ENCODE data around the gene MTA1. TPM values are rescaled to one million over a fixed set of nuclear protein-coding genes. Genes with fewer than 3 reads are reported as not detected.

MTA1 gene
- total and polyA plus RNA-seq, 2 donors (not counting 1 experiment from before 2014, with no cell fraction given), result 137 to 147 TPM

DNA sequence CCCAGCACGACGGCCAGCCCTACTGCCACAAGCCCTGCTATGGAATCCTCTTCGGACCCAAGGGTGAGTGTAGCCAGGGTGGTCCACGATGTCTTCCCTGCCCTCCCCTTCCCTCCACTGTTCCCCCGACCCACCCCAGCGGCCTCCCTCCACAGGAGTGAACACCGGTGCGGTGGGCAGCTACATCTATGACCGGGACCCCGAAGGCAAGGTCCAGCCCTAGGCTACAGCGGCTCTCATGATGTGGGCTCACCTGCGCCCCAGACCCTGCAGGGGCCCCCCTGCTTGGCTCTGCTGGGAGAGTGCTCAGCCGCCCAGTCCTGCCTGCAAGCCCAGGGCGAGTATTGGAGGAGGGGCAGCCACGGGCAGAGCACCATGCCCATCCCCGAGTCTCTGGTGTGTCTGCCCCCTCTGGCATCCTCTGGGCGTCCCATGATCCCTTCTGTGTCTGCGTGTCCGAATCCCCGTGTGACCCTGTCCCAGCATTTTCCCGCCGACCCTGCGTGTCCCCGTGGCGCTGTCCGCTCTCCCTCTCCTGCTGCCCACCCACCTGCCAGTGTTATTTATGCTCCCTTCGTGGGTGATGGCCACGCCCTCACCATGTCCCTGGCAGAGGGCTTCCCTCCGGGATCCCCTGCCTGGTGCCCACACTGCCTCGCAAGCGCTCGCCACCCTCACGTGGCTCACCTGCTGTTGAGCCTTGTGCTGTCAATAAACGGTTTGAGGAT is 60.0 kb downstream of the MTA1 start:
- ChIA-PET POLR2A (no interaction called here), CTCF (interaction anchor here (1.2 to 7.3 kb wide), 5 partner anchors 11 to 109 kb away, joined by 4 to 121 read pairs (median 13); partner anchors contain the start of gene TEDC1)
- no peak overlapping the region for H2AFZ ChIP-seq (ENCODE audit: insufficient read depth, low read depth, low read length, poor library complexity, severe bottlenecking)
- H3K4me2 ChIP-seq (replicated peaks; ENCODE audit: low read depth, low read length, poor library complexity, severe bottlenecking), result peak overlapping the region; percentile 100
- peak; percentile 65 for DNase-seq
- no peak overlapping the region for H3K4me3 ChIP-seq (ENCODE audit: control extremely low read depth in 1 of 5, extremely low read depth in 1 of 5, insufficient read depth in 1 of 5, low read depth in 2 of 5, low read length in 4 of 5)
- H3K9me3 ChIP-seq (ENCODE audit: control extremely low read depth in 1 of 3, control insufficient read depth in 2 of 3, insufficient read depth in 1 of 3, low read length in 2 of 3), result peaks cover 0 to 32% (median 0%) of the 10 kb centered on the region in 3 donors
- no peak overlapping the region for H3K9ac ChIP-seq (ENCODE audit: low read length)
- intact Hi-C loops (cut with micrococcal nuclease), result loop anchor here (10.0 kb wide), 1 partner anchor 415 kb away; the partner anchor contains the start of gene GPR132
- WGBS (ENCODE audit: insufficient coverage), result 47% methylated on average over 34 of the region's 34 CpGs
- no peaks in the 10 kb centered on the region for H3K9me3 Mint-ChIP-seq (ENCODE audit: insufficient read depth)
- no peaks in the 10 kb centered on the region for H3K79me2 ChIP-seq (ENCODE audit: control insufficient read depth, insufficient read depth, low read length)
- peak overlapping the region in 1 of 2 donors; percentile 99 for H3K27ac ChIP-seq (ENCODE audit: low read length in 2 of 2)
- H3K27me3 ChIP-seq (replicated peaks in 1 of 4; ENCODE audit: control extremely low read depth in 1 of 4, control insufficient read depth in 3 of 4, insufficient read depth in 4 of 4, low read length in 3 of 4), result peaks cover 0 to 26% (median 10%) of the 10 kb centered on the region in 4 experiments
- no peak for TF ChIP-seq EZH2 (IDR thresholded peaks at IDR 0.05; ENCODE audit: borderline replicate concordance, insufficient read depth, low read depth, low read length, poor library complexity, severe bottlenecking)
- peak overlapping the region; percentile 50 for H3K4me3 Mint-ChIP-seq
- H4K20me1 ChIP-seq (ENCODE audit: control insufficient read depth, insufficient read depth, low read length, poor library complexity, severe bottlenecking), result peaks cover 10% of the 10 kb centered on the region
- peak overlapping the region; percentile 100 for H3K27ac Mint-ChIP-seq
- no peaks in the 10 kb centered on the region for H3K36me3 ChIP-seq (replicated peaks in 1 of 2; ENCODE audit: control extremely low read depth in 1 of 2, control insufficient read depth in 1 of 2, extremely low read depth in 1 of 2, insufficient read depth in 2 of 2, low read length in 1 of 2)
- ATAC-seq (ENCODE audit: low read depth), result no peak
- peaks cover 71 to 84% of the 10 kb centered on the region in 2 donors for H3K4me1 ChIP-seq (ENCODE audit: control insufficient read depth in 2 of 2, insufficient read depth in 2 of 2, low read length in 2 of 2)
- no peaks in the 10 kb centered on the region for H3K27me3 Mint-ChIP-seq
- H3K4me1 Mint-ChIP-seq, result peaks cover 65% of the 10 kb centered on the region

DNA sequence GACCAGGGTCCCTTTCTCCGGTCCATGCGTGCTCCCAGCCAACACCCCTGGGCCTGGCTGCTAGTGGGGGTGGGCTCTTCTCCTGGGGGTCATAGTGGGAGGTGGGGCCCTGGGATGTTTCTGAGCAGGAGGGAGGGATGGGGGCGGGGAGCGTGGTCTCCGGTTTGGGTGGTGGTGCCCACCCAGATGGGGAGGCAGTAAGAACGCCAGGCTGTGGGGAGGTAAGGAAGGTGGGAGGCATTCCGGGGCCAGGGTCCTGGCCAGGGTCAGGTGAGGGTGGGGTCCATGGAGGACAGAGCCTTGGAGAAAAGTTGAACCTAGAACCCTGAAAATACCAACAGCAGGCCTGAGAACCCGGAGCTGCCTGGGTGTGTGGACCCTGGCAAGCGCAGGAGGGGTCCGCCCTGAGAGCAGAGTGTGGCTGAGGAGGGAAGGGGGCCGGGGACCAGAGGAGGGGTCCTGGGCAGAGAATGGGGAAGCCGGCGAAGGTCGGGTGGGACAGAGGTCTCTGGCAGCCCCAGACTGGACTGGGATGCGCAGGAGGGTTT is 60.6 kb downstream of the MTA1 start:
- no peak overlapping the region for H2AFZ ChIP-seq (ENCODE audit: insufficient read depth, low read depth, low read length, poor library complexity, severe bottlenecking)
- DNase-seq, result no peak
- H3K4me1 ChIP-seq (ENCODE audit: control insufficient read depth in 2 of 2, insufficient read depth in 2 of 2, low read length in 2 of 2), result peaks cover 67 to 88% of the 10 kb centered on the region in 2 donors
- H3K4me3 ChIP-seq (ENCODE audit: control extremely low read depth in 1 of 5, extremely low read depth in 1 of 5, insufficient read depth in 1 of 5, low read depth in 2 of 5, low read length in 4 of 5), result no peak overlapping the region
- no peaks in the 10 kb centered on the region for H3K27me3 Mint-ChIP-seq
- peaks cover 0 to 22% (median 9%) of the 10 kb centered on the region in 4 experiments for H3K27me3 ChIP-seq (replicated peaks in 1 of 4; ENCODE audit: control extremely low read depth in 1 of 4, control insufficient read depth in 3 of 4, insufficient read depth in 4 of 4, low read length in 3 of 4)
- peak overlapping the region; percentile 100 for H3K27ac Mint-ChIP-seq
- peaks cover 0 to 31% (median 0%) of the 10 kb centered on the region in 3 donors for H3K9me3 ChIP-seq (ENCODE audit: control extremely low read depth in 1 of 3, control insufficient read depth in 2 of 3, insufficient read depth in 1 of 3, low read length in 2 of 3)
- peak overlapping the region; percentile 100 for H3K4me2 ChIP-seq (replicated peaks; ENCODE audit: low read depth, low read length, poor library complexity, severe bottlenecking)
- intact Hi-C loops (cut with micrococcal nuclease), result loop anchor here (10.0 kb wide), 1 partner anchor 415 kb away; the partner anchor contains the start of gene GPR132
- CTCF ChIA-PET, result interaction anchor here (0.7 to 7.3 kb wide), 19 partner anchors 8 to 191 kb away, joined by 3 to 121 read pairs (median 5); partner anchors contain the start of genes BRF1, TEDC1 and TEX22
- peak overlapping the region; percentile 50 for H3K4me3 Mint-ChIP-seq
- POLR2A ChIA-PET, result interaction anchor here (0.6 to 2.7 kb wide), 5 partner anchors 10 to 179 kb away, joined by 3 to 39 read pairs (median 7); partner anchors contain the start of gene BRF1
- no peak for ATAC-seq (ENCODE audit: low read depth)
- H3K27ac ChIP-seq (ENCODE audit: low read length in 2 of 2), result peak overlapping the region; percentile 12 to 99
- H3K4me1 Mint-ChIP-seq, result peaks cover 68% of the 10 kb centered on the region
- H4K20me1 ChIP-seq (ENCODE audit: control insufficient read depth, insufficient read depth, low read length, poor library complexity, severe bottlenecking), result peaks cover 5% of the 10 kb centered on the region
- no peak for TF ChIP-seq EZH2 (IDR thresholded peaks at IDR 0.05; ENCODE audit: borderline replicate concordance, insufficient read depth, low read depth, low read length, poor library complexity, severe bottlenecking)
- TF ChIP-seq, protein P1, sequence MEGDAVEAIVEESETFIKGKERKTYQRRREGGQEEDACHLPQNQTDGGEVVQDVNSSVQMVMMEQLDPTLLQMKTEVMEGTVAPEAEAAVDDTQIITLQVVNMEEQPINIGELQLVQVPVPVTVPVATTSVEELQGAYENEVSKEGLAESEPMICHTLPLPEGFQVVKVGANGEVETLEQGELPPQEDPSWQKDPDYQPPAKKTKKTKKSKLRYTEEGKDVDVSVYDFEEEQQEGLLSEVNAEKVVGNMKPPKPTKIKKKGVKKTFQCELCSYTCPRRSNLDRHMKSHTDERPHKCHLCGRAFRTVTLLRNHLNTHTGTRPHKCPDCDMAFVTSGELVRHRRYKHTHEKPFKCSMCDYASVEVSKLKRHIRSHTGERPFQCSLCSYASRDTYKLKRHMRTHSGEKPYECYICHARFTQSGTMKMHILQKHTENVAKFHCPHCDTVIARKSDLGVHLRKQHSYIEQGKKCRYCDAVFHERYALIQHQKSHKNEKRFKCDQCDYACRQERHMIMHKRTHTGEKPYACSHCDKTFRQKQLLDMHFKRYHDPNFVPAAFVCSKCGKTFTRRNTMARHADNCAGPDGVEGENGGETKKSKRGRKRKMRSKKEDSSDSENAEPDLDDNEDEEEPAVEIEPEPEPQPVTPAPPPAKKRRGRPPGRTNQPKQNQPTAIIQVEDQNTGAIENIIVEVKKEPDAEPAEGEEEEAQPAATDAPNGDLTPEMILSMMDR (IDR thresholded peaks at IDR 0.05), result no peak
- no peaks in the 10 kb centered on the region for H3K79me2 ChIP-seq (ENCODE audit: control insufficient read depth, insufficient read depth, low read length)
- WGBS (ENCODE audit: insufficient coverage), result 57% methylated on average over 14 of the region's 15 CpGs
- no peak overlapping the region for H3K9ac ChIP-seq (ENCODE audit: low read length)
- H3K9me3 Mint-ChIP-seq (ENCODE audit: insufficient read depth), result no peaks in the 10 kb centered on the region
- H3K36me3 ChIP-seq (replicated peaks in 1 of 2; ENCODE audit: control extremely low read depth in 1 of 2, control insufficient read depth in 1 of 2, extremely low read depth in 1 of 2, insufficient read depth in 2 of 2, low read length in 1 of 2), result no peaks in the 10 kb centered on the region
